SK-N-SH (cell line): Measurements from ENCODE around the gene SLC22A8. TPM values are rescaled to one million over a fixed set of nuclear protein-coding genes. Genes with fewer than 3 reads are reported as not detected.

Experiments
- CTCF ChIA-PET: fragments of 300-600, 350-600 bp; formaldehyde crosslinking; extraction: SDS; loops from one replicate; lab custom pipeline; 2021; lab: Yijun Ruan, JAX
- POLR2A ChIA-PET: fragments of 350-600 bp; sonication (Branson Sonifier 250); formaldehyde crosslinking; extraction: SDS; loops from one replicate; lab custom pipeline; 2020; ENCODE audit warnings: antibody characterized with exemption, inconsistent platforms; lab: Yijun Ruan, JAX
- DNase-seq: peaks from one replicate; pipeline ENCODE4 v3.0.0; 2012
- H2AFZ ChIP-seq: fragments of 200-600 bp; sonication (generic); 2 replicates; pipeline ENCODE4 v1.8.1; 2016; ENCODE audit warnings: antibody characterized with exemption, mild to moderate bottlenecking, low read depth
- H3F3A ChIP-seq: fragments of 200-600 bp; sonication (generic); replicated peaks from 2 replicates; pipeline ENCODE3; 2016; ENCODE audit warnings: antibody characterized with exemption, mild to moderate bottlenecking; ENCODE audit not compliant: insufficient read depth
- H3K27ac ChIP-seq, 2 experiments: fragments of 200-500 bp in 1 of 2; fragments of 200-600 bp in 1 of 2; sonication (Bioruptor generic) in 1 of 2; sonication (generic), shearing (Covaris generic) in 1 of 2; 2 replicates each; pipeline versions ENCODE4 v1.5.1 to v1.6.1; 2014 to 2016; ENCODE audit warnings: low read depth in 2 of 2, inconsistent platforms in 1 of 2, low read length in 1 of 2, mild to moderate bottlenecking in 1 of 2, mixed read lengths in 1 of 2
- H3K27me3 ChIP-seq: fragments of 200-600 bp; sonication (generic), shearing (Covaris generic); 2 replicates; pipeline ENCODE4 v1.6.1; 2016; ENCODE audit warnings: mixed run types; ENCODE audit not compliant: insufficient read depth
- H3K36me3 ChIP-seq, 2 experiments: fragments of 200-500 bp in 1 of 2; fragments of 200-600 bp in 1 of 2; sonication (Bioruptor generic) in 1 of 2; sonication (generic) in 1 of 2; replicated peaks in 1 of 2; 2 replicates each; pipeline versions ENCODE3 to v1.5.1; 2014 to 2016; ENCODE audit warnings: low read length in 1 of 2, mild to moderate bottlenecking in 1 of 2; ENCODE audit not compliant: insufficient read depth in 2 of 2, control insufficient read depth in 1 of 2
- H3K4me1 ChIP-seq, 2 experiments: fragments of 200-500 bp in 1 of 2; fragments of 200-600 bp in 1 of 2; sonication (Bioruptor generic) in 1 of 2; sonication (generic), shearing (Covaris generic) in 1 of 2; 2 replicates each; pipeline versions ENCODE4 v1.5.1 to v1.6.1; 2014 to 2016; ENCODE audit warnings: low read depth in 1 of 2, low read length in 1 of 2, mixed run types in 1 of 2; ENCODE audit not compliant: insufficient read depth in 2 of 2, control insufficient read depth in 1 of 2
- H3K4me2 ChIP-seq: fragments of 200-600 bp; sonication (generic), shearing (Covaris generic); 2 replicates; pipeline ENCODE4 v1.6.1; 2017; ENCODE audit warnings: mixed run types
- H3K4me3 ChIP-seq, 2 experiments: fragments of 200-500 bp in 1 of 2; fragments of 200-600 bp in 1 of 2; sonication (Bioruptor generic) in 1 of 2; sonication (generic), shearing (Covaris generic) in 1 of 2; 2 replicates each; pipeline versions ENCODE4 v1.5.1 to v1.8.1; 2014 to 2016; ENCODE audit warnings: low read depth in 2 of 2, inconsistent platforms in 1 of 2, low read length in 1 of 2, mild to moderate bottlenecking in 1 of 2, mixed read lengths in 1 of 2, moderate library complexity in 1 of 2
- H3K79me2 ChIP-seq: fragments of 200-600 bp; sonication (generic); 2 replicates; pipeline ENCODE4 v1.8.1; 2017; ENCODE audit warnings: mild to moderate bottlenecking; ENCODE audit not compliant: insufficient read depth
- H3K9ac ChIP-seq: fragments of 200-600 bp; sonication (generic); 2 replicates; pipeline ENCODE4 v1.6.1; 2017; ENCODE audit warnings: mixed run types
- H3K9me2 ChIP-seq: fragments of 200-600 bp; sonication (generic); 2 replicates; pipeline ENCODE4 v1.6.1; 2017; ENCODE audit warnings: mixed run types
- H3K9me3 ChIP-seq: fragments of 200-600 bp; sonication (generic); 2 replicates; pipeline ENCODE4 v1.6.1; 2017; ENCODE audit warnings: mixed run types, mild to moderate bottlenecking, moderate library complexity
- H4K20me1 ChIP-seq: fragments of 200-600 bp; sonication (generic); 2 replicates; pipeline ENCODE4 v1.6.1; 2017; ENCODE audit warnings: mild to moderate bottlenecking, mixed run types; ENCODE audit not compliant: insufficient read depth
- CHD2 ChIP-seq: fragments of 150-350 bp; IDR thresholded peaks from 2 replicates; pipeline ENCODE4 v1.6.1; 2018; ENCODE audit warnings: low read length; ENCODE audit not compliant: partially characterized antibody
- CTCF ChIP-seq: fragments of 200-600 bp; sonication (generic); IDR thresholded peaks from 2 replicates; pipeline ENCODE4 v1.6.1; 2017; ENCODE audit warnings: antibody characterized with exemption, mild to moderate bottlenecking, moderate library complexity
- EP300 ChIP-seq, 2 experiments: IDR thresholded peaks; 2 replicates each; pipeline versions ENCODE4 v1.4.0 to v1.6.1; 2012; ENCODE audit warnings: borderline replicate concordance in 1 of 2, low read depth in 1 of 2, low read length in 1 of 2
- FOXJ3 ChIP-seq: sonication (generic); formaldehyde crosslinking; IDR thresholded peaks from 2 replicates; pipeline ENCODE4 v1.5.1; 2020; ENCODE audit warnings: mild to moderate bottlenecking, missing genetic modification reagents
- FOXM1 ChIP-seq: IDR thresholded peaks from 2 replicates; pipeline ENCODE4 v1.4.0; 2012; ENCODE audit warnings: low read depth, mild to moderate bottlenecking
- GABPA ChIP-seq: IDR thresholded peaks from 2 replicates; pipeline ENCODE4 v1.4.0; 2012; ENCODE audit warnings: low read depth, mild to moderate bottlenecking
- GATA2 ChIP-seq: sonication (generic); formaldehyde crosslinking; IDR thresholded peaks from 2 replicates; pipeline ENCODE4 v1.5.0; 2020; ENCODE audit warnings: mild to moderate bottlenecking, missing genetic modification reagents
- IRF3 ChIP-seq: fragments of 150-350 bp; IDR thresholded peaks from 2 replicates; pipeline ENCODE4 v1.6.1; 2016; ENCODE audit warnings: mild to moderate bottlenecking, low read depth, low read length
- JUND ChIP-seq: IDR thresholded peaks from 2 replicates; pipeline ENCODE4 v1.4.0; 2012
- NFIC ChIP-seq: IDR thresholded peaks from 2 replicates; pipeline ENCODE4 v1.4.0; 2012; ENCODE audit warnings: borderline replicate concordance
- NRF1 ChIP-seq: IDR thresholded peaks from 2 replicates; pipeline ENCODE4 v1.6.1; 2012; ENCODE audit warnings: low read depth, mild to moderate bottlenecking, low read length
- REST ChIP-seq: IDR thresholded peaks from 2 replicates; pipeline ENCODE4 v1.6.1; 2012; ENCODE audit warnings: mild to moderate bottlenecking, low read depth, low read length, moderate library complexity
- TAF1 ChIP-seq: IDR thresholded peaks from 2 replicates; pipeline ENCODE4 v1.6.1; 2012; ENCODE audit warnings: low read depth, mild to moderate bottlenecking, low read length, moderate library complexity, borderline replicate concordance
- TCF12 ChIP-seq: IDR thresholded peaks from 2 replicates; pipeline ENCODE4 v1.4.0; 2012
- TEAD4 ChIP-seq: IDR thresholded peaks from 2 replicates; pipeline ENCODE4 v1.4.0; 2012; ENCODE audit warnings: mild to moderate bottlenecking, borderline replicate concordance; ENCODE audit not compliant: insufficient read depth
- YY1 ChIP-seq: IDR thresholded peaks from 2 replicates; pipeline ENCODE4 v1.4.0; 2012; ENCODE audit warnings: low read depth, mild to moderate bottlenecking
- WGBS: methylation state at CpG from one replicate; pipeline ENCODE4 v1.1.6; 2017; ENCODE audit warnings: low lambda C conversion rate; 5-methylcytosine and 5-hydroxymethylcytosine counted together
- polyA plus RNA-seq, 3 experiments: library from polyadenylated mRNA; depleted of rRNA; stranded (reverse); fragments of >200 nt; gene quantifications; 2 replicates each; pipeline ENCODE4 v1.2.3, GENCODE V29; 2012

The SLC22A8 gene
- polyA plus RNA-seq, 1 of the 3 experiments (the other 2 are of a cell fraction), result not detected

- H3K27me3 ChIP-seq, result no peaks in the 10 kb centered on the region; the same call in none of the 2 replicates
- H3F3A ChIP-seq, result peaks cover 3% of the 10 kb centered on the region
- no peaks in the 10 kb centered on the region for H3K9me2 ChIP-seq
- no peak overlapping the region for H3K4me2 ChIP-seq
- H3K4me1 ChIP-seq, result peaks cover 6 to 24% of the 10 kb centered on the region in 2 experiments; a peak in 2 of 4 replicates
- no peak overlapping the region for H3K27ac ChIP-seq
- H4K20me1 ChIP-seq, result no peaks in the 10 kb centered on the region
- H3K9me3 ChIP-seq, result no peaks in the 10 kb centered on the region
- TF ChIP-seq GABPA, result no peak
- TF ChIP-seq YY1, result no peak
- TF ChIP-seq JUND, result no peak
- no peak for TF ChIP-seq IRF3
- TF ChIP-seq TEAD4, result no peak
- no peak for TF ChIP-seq FOXM1
- no peak for TF ChIP-seq FOXJ3 (CRISPR knock-in tag)
- TF ChIP-seq TAF1, result no peak
- TF ChIP-seq GATA2 (CRISPR knock-in tag), result no peak
- TF ChIP-seq CHD2, result no peak
- no peak for TF ChIP-seq EP300 (IDR thresholded peaks at IDR 0.05; ENCODE audit: borderline replicate concordance in 1 of 2, low read depth in 1 of 2, low read length in 1 of 2)
- no peak for TF ChIP-seq REST
- no peak for TF ChIP-seq NFIC
- TF ChIP-seq TCF12, result no peak
- no peak for TF ChIP-seq NRF1
- no peak for TF ChIP-seq CTCF
- H3K9ac ChIP-seq, result no peak overlapping the region
- no peak overlapping the region for H2AFZ ChIP-seq
- H3K79me2 ChIP-seq, result no peaks in the 10 kb centered on the region
- no peak for DNase-seq
- no peak overlapping the region for H3K4me3 ChIP-seq
- no peaks in the 10 kb centered on the region for H3K36me3 ChIP-seq
- 30% methylated on average over 2 of the region's 5 CpGs for WGBS
- CTCF ChIA-PET, result interaction anchor here (1.6 to 8.5 kb wide), 4 partner anchors 11 to 108 kb away, joined by 4 to 751 read pairs (median 100); partner anchors contain the start of gene CHRM1
- POLR2A ChIA-PET, result no interaction called here
Measured at GRCh38 chr11:63019506-63019905, 3.9 kb upstream of the SLC22A8 start.
